AG08395 (cell line): ENCODE measurements around the gene PDS5B.
"Not testable (repeated sequence)": the region's sequence is repeated elsewhere in the genome, so short reads cannot be mapped to it uniquely, and the experiment has no call there.

Experiments
- DNase-seq: peaks from one replicate; pipeline ENCODE4 v3.0.0; 2012; ENCODE audit warnings: mixed read lengths, low spot score

The PDS5B gene

GRCh38 chr13:32586080-32586900, at the start of gene PDS5B:
Gene PDS5B (plus strand): TSS chr13:32586452. CDS start chr13:32648773, 62,321 bp downstream.
- peak; percentile 95 for DNase-seq

- no peak for DNase-seq
These were observed 48.6 kb upstream of the PDS5B start for GRCh38 chr13:32537580-32538142.

GRCh38 chr13:32538143-32538620, 48.1 kb upstream of the PDS5B start:
- peak; percentile 34 for DNase-seq

- peak; percentile 95 for DNase-seq
These were observed 47.5 kb upstream of the PDS5B start, which contains the start of gene N4BP2L2 for GRCh38 chr13:32538621-32539246. Gene N4BP2L2 (minus strand): TSS chr13:32538795. CDS start chr13:32537027, 1,768 bp downstream.

GRCh38 chr13:32542221-32542620, 44.0 kb upstream of the PDS5B start:
- DNase-seq: no peak

GRCh38 chr13:32545083-32545482, 41.2 kb upstream of the PDS5B start:
- no peak for DNase-seq

- no peak for DNase-seq
These were observed 37.4 kb upstream of the PDS5B start for GRCh38 chr13:32548837-32549236.

GRCh38 chr13:32549788-32550187, 36.5 kb upstream of the PDS5B start:
- no peak for DNase-seq

GRCh38 chr13:32553720-32554119, 32.5 kb upstream of the PDS5B start:
- DNase-seq: no peak

GRCh38 chr13:32555613-32556012, 30.6 kb upstream of the PDS5B start:
- no peak for DNase-seq

- DNase-seq: not testable (repeated sequence)
These were observed 25.4 kb upstream of the PDS5B start for GRCh38 chr13:32560842-32561241.

- DNase-seq: not testable (repeated sequence)
These were observed 10.6 kb upstream of the PDS5B start for GRCh38 chr13:32575687-32576086.

GRCh38 chr13:32577032-32577431, 9.2 kb upstream of the PDS5B start:
- no peak for DNase-seq

GRCh38 chr13:32581177-32581786, 5.0 kb upstream of the PDS5B start:
- DNase-seq: peak; percentile 38

GRCh38 chr13:32582281-32582680, 4.0 kb upstream of the PDS5B start:
- DNase-seq: no peak

GRCh38 chr13:32582991-32583390, 3.3 kb upstream of the PDS5B start:
- no peak for DNase-seq

GRCh38 chr13:32585550-32586079, 637 bp upstream of the PDS5B start:
- no peak for DNase-seq

GRCh38 chr13:32587011-32587810, 959 bp downstream of the PDS5B start:
- DNase-seq: peak; percentile 45

- DNase-seq: no peak
These were observed 1.5 kb downstream of the PDS5B start for GRCh38 chr13:32587811-32588170.

GRCh38 chr13:32588736-32589135, 2.5 kb downstream of the PDS5B start:
- no peak for DNase-seq

GRCh38 chr13:32589471-32589870, 3.2 kb downstream of the PDS5B start:
- DNase-seq: no peak
